Myocyte (in vitro differentiated cells): Measurements from ENCODE around the gene EPX. TPM values are rescaled to one million over a fixed set of nuclear protein-coding genes. Genes with fewer than 3 reads are reported as not detected.

ENCODE experiments used
- DNase-seq: peaks from one replicate; pipeline ENCODE4 v3.0.0-alpha.2; 2012; ENCODE audit warnings: low read depth
- total RNA-seq: library from RNA; depleted of rRNA; stranded (reverse); fragments of >200 nt; gene quantifications from 2 replicates; pipeline ENCODE4 v1.2.3, GENCODE V29; 2014

The EPX gene
- total RNA-seq, 1 donor from 2014 or later = not detected

GRCh38 chr17:58224315-58224714, 31.8 kb downstream of the EPX start:
- peak; percentile 28 for DNase-seq

- no peak for DNase-seq
These were observed 35.2 kb downstream of the EPX start for GRCh38 chr17:58227733-58228132.

- DNase-seq = no peak
These were observed 36.2 kb downstream of the EPX start for GRCh38 chr17:58228679-58229078.

- no peak for DNase-seq
These were observed 36.9 kb downstream of the EPX start for GRCh38 chr17:58229384-58229783.

- no peak for DNase-seq
These were observed 37.4 kb downstream of the EPX start for GRCh38 chr17:58229881-58230280.

GRCh38 chr17:58231641-58232040, 39.1 kb downstream of the EPX start:
- DNase-seq = peak; percentile 47

- no peak for DNase-seq
These were observed 40.2 kb downstream of the EPX start for GRCh38 chr17:58232707-58233156.

GRCh38 chr17:58233543-58233942, 41.0 kb downstream of the EPX start:
- no peak for DNase-seq

- no peak for DNase-seq
These were observed 42.0 kb downstream of the EPX start for GRCh38 chr17:58234512-58234911.

GRCh38 chr17:58235821-58236220, 43.3 kb downstream of the EPX start:
- DNase-seq = no peak

GRCh38 chr17:58236394-58236793, 43.9 kb downstream of the EPX start:
- DNase-seq = no peak

- DNase-seq = no peak
These were observed 45.7 kb downstream of the EPX start, which contains the start of gene LPO for GRCh38 chr17:58238147-58238634. TSS of gene LPO (plus strand) at chr17:58238584. CDS start at chr17:58242980, 4,396 bp downstream.

- no peak for DNase-seq
These were observed 47.5 kb downstream of the EPX start for GRCh38 chr17:58239987-58240386.

- DNase-seq = no peak
These were observed 49.8 kb downstream of the EPX start for GRCh38 chr17:58242171-58242784.

- no peak for DNase-seq
These were observed 52.4 kb downstream of the EPX start for GRCh38 chr17:58244963-58245362.

GRCh38 chr17:58245428-58246103, 53.0 kb downstream of the EPX start:
- DNase-seq = no peak

GRCh38 chr17:58246104-58246740, 53.7 kb downstream of the EPX start:
- DNase-seq = no peak

GRCh38 chr17:58246781-58247180, 54.3 kb downstream of the EPX start:
- no peak for DNase-seq

GRCh38 chr17:58247511-58248363, 55.2 kb downstream of the EPX start:
- DNase-seq = no peak

- DNase-seq = no peak
These were observed 56.4 kb downstream of the EPX start for GRCh38 chr17:58248955-58249269.
